ENCODE measurements around the gene PCDHA7. TPM values are rescaled to one million over a fixed set of nuclear protein-coding genes. Genes with fewer than 3 reads are reported as not detected.
"Not testable (repeated sequence)": the region's sequence is repeated elsewhere in the genome, so short reads cannot be mapped to it uniquely, and the experiment has no call there.

Gene PCDHA7, protein sequence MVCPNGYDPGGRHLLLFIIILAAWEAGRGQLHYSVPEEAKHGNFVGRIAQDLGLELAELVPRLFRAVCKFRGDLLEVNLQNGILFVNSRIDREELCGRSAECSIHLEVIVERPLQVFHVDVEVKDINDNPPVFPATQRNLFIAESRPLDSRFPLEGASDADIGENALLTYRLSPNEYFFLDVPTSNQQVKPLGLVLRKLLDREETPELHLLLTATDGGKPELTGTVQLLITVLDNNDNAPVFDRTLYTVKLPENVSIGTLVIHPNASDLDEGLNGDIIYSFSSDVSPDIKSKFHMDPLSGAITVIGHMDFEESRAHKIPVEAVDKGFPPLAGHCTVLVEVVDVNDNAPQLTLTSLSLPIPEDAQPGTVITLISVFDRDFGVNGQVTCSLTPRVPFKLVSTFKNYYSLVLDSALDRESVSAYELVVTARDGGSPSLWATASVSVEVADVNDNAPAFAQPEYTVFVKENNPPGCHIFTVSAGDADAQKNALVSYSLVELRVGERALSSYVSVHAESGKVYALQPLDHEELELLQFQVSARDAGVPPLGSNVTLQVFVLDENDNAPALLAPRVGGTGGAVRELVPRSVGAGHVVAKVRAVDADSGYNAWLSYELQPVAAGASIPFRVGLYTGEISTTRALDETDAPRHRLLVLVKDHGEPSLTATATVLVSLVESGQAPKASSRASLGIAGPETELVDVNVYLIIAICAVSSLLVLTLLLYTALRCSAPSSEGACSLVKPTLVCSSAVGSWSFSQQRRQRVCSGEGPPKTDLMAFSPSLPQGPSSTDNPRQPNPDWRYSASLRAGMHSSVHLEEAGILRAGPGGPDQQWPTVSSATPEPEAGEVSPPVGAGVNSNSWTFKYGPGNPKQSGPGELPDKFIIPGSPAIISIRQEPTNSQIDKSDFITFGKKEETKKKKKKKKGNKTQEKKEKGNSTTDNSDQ
- under 1 TPM in 1 of 4 donors, not detected in 3; 0.20 TPM for total RNA-seq

DNA sequence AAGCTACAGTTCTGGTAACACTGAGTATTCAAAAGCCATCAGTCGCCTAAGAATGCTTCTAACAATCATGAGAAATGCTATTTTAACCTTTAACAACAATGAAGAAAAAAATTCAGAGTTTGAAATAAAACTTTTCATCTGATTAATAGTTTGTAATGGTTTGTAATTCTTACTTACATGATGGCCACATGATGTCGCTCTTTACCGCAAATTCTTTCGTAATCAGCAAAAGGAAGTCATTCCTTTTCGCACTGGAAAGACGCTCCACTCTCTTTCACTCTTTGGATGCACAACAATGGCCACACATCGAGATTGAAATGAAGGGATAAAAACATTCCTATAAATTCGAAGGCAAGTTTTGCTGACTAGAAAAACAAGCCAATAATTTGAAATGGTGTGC lies at the start of gene PCDHA7:
Gene PCDHA7 (plus strand): TSS at position 277 of the 400 bp plus-strand sequence. CDS start 115 bp downstream, at position 392.
- intact Hi-C loops (cut with DNase I; ENCODE audit: low total_unique reads), result no loop called here
- WGBS, 2 donors, result 11 to 19% methylated on average over 8 of the region's 8 CpGs
- H3K4me3 ChIP-seq (ENCODE audit: low read depth, poor library complexity, severe bottlenecking), result no peak within 1 kb of the TSS
- no peak for DNase-seq (ENCODE audit: low spot score in 2 of 2)
- no peak for TF ChIP-seq POLR2A (IDR thresholded peaks at IDR 0.05)
- TF ChIP-seq, protein P1, sequence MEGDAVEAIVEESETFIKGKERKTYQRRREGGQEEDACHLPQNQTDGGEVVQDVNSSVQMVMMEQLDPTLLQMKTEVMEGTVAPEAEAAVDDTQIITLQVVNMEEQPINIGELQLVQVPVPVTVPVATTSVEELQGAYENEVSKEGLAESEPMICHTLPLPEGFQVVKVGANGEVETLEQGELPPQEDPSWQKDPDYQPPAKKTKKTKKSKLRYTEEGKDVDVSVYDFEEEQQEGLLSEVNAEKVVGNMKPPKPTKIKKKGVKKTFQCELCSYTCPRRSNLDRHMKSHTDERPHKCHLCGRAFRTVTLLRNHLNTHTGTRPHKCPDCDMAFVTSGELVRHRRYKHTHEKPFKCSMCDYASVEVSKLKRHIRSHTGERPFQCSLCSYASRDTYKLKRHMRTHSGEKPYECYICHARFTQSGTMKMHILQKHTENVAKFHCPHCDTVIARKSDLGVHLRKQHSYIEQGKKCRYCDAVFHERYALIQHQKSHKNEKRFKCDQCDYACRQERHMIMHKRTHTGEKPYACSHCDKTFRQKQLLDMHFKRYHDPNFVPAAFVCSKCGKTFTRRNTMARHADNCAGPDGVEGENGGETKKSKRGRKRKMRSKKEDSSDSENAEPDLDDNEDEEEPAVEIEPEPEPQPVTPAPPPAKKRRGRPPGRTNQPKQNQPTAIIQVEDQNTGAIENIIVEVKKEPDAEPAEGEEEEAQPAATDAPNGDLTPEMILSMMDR (IDR thresholded peaks at IDR 0.05), result no peak

DNA sequence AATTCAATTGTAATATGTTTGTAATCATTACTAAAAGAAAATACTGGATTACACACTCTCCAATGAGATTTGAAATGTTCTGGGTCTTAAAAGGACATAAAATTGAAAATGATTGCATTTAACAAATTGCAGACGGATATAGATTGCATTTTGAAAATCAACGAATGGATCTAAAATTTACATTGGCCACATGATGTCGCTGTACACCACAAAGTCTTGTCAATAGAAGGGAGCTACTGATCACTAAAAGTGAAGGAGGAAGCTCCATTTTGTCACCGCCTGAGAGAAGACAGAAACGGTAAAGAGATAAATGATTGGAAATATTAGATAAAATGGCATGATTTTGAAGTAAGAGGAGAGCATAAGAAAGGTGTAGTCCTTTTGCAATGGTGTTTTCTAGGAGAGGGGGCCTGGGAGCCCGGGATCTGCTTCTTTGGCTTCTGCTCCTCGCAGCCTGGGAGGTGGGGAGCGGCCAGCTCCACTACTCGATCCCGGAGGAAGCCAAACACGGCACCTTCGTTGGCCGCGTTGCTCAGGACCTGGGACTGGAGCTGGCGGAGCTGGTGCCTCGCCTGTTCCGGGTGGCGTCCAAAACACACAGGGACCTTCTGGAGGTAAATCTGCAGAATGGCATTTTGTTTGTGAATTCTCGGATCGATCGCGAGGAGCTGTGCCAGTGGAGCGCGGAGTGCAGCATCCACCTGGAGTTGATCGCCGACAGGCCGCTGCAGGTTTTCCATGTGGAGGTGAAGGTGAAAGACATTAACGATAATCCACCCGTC lies 48.0 kb upstream of the PCDHA7 start, which contains the start of gene PCDHA1:
Gene PCDHA1 (plus strand): TSS at position 236 of the 782 bp plus-strand sequence.
- TF ChIP-seq, protein P1 (IDR thresholded peaks at IDR 0.05), result no peak
- no peak for TF ChIP-seq POLR2A (IDR thresholded peaks at IDR 0.05)
- no peak for DNase-seq (ENCODE audit: low spot score in 2 of 2)
- intact Hi-C loops (cut with DNase I; ENCODE audit: low total_unique reads), result no loop called here
- no peak within 1 kb of the TSS for H3K4me3 ChIP-seq (ENCODE audit: low read depth, poor library complexity, severe bottlenecking)
- 27 to 37% methylated on average over 29 of the region's 29 CpGs for WGBS, 2 donors

DNA sequence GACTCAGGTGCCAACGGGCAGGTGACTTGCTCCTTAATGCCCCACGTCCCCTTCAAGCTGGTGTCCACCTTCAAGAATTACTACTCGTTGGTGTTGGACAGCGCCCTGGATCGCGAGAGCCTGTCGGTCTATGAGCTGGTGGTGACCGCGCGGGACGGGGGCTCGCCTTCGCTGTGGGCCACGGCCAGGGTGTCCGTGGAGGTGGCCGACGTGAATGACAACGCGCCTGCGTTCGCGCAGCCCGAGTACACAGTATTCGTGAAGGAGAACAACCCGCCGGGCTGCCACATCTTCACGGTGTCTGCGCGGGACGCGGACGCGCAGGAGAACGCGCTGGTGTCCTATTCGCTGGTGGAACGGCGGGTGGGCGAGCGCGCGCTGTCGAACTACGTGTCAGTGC lies 46.6 kb upstream of the PCDHA7 start:
- intact Hi-C loops (cut with DNase I; ENCODE audit: low total_unique reads); DNase-seq (ENCODE audit: low spot score in 2 of 2); H3K4me3 ChIP-seq (ENCODE audit: low read depth, poor library complexity, severe bottlenecking): not testable (repeated sequence)
- WGBS, 2 donors, result 53 to 59% methylated on average over 21 to 44 of the region's 44 CpGs

DNA sequence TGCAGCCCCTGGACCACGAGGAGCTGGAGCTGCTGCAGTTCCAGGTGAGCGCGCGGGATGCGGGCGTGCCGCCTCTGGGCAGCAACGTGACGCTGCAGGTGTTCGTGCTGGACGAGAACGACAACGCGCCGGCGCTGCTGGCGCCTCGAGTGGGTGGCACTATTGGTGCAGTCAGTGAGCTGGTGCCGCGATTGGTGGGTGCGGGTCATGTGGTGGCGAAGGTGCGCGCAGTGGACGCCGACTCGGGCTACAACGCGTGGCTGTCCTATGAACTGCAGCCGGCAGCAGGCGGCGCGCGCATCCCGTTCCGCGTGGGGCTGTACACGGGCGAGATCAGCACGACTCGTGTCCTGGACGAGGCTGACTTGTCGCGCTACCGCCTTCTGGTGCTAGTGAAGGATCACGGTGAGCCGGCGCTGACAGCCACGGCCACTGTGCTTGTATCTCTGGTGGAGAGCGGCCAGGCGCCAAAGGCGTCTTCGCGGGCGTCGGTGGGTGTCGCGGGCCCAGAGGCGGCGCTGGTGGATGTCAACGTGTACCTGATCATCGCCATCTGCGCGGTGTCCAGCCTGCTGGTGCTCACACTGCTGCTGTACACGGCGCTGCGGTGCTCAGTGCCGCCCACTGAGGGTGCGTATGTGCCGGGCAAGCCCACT lies 46.1 kb upstream of the PCDHA7 start:
- H3K4me3 ChIP-seq (ENCODE audit: low read depth, poor library complexity, severe bottlenecking); DNase-seq (ENCODE audit: low spot score in 2 of 2); intact Hi-C loops (cut with DNase I; ENCODE audit: low total_unique reads): not testable (repeated sequence)
- WGBS, 2 donors, result 44 to 62% methylated on average over 46 to 52 of the region's 70 CpGs

DNA sequence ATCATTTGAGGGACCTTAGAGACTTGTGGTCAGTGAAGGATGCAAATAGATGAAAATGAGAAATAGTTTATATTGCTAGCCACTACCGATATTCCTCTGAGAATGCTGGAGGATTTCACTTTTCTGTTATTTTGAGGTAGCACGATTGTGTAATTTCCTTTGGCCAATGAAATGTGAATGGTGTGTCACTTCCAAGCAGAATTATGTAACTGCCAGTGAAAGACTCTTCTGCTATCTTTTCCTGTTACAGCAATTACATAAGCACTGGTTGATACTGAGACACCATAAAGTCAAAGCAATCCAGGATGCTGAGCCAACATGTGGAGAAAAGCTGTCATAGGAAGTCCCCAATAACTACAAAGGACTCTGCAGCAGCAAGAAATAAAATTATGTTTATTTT lies 43.0 kb upstream of the PCDHA7 start:
- H3K4me3 ChIP-seq (ENCODE audit: low read depth, poor library complexity, severe bottlenecking), result no peak overlapping the region
- intact Hi-C loops (cut with DNase I; ENCODE audit: low total_unique reads), result no loop called here
- DNase-seq (ENCODE audit: low spot score in 2 of 2), result no peak
- WGBS, 2 donors, result 32 to 61% methylated on average over 2 of the region's 2 CpGs
- no peak for TF ChIP-seq POLR2A (IDR thresholded peaks at IDR 0.05)
- TF ChIP-seq, protein P1 (IDR thresholded peaks at IDR 0.05), result no peak

DNA sequence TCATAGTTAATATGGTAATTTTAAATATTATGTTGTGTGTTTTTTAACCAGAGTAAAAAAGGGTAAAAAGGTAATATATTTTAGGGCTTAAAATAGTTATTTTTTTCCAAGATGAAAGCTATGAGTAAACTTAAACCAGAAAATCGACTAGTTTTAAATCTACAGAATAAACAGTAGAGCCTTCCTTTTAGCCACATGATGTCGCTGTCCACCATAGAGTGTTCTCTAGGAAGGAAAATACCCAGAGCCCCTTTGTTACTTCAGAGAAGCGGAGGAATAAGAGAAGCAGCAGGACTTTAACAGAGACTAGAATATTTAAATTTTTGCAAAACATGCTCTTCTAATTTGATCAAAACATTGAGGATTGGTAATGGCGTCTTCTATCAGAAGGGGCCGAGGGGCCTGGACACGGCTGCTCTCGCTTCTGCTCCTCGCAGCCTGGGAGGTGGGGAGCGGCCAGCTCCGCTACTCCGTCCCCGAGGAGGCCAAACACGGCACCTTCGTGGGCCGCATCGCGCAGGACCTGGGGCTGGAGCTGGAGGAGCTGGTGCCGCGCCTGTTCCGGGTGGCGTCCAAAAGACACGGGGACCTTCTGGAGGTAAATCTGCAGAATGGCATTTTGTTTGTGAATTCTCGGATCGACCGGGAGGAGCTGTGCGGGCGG lies 39.3 kb upstream of the PCDHA7 start, which contains the start of gene PCDHA2:
Gene PCDHA2 (plus strand): TSS at position 258 of the 664 bp plus-strand sequence.
- intact Hi-C loops (cut with DNase I; ENCODE audit: low total_unique reads), result no loop called here
- DNase-seq (ENCODE audit: low spot score in 2 of 2), result no peak
- WGBS, 2 donors, result 25 to 27% methylated on average over 27 of the region's 27 CpGs
- H3K4me3 ChIP-seq (ENCODE audit: low read depth, poor library complexity, severe bottlenecking), result no peak within 1 kb of the TSS
- no peak for TF ChIP-seq POLR2A (IDR thresholded peaks at IDR 0.05)
- TF ChIP-seq, protein P1 (IDR thresholded peaks at IDR 0.05), result no peak

Data from lower leg skin (tissue), 4 donors.